Measurements from ENCODE around the gene GNAZ.
"Not testable (repeated sequence)": the region's sequence is repeated elsewhere in the genome, so short reads cannot be mapped to it uniquely, and the experiment has no call there.

GNAZ gene

DNA sequence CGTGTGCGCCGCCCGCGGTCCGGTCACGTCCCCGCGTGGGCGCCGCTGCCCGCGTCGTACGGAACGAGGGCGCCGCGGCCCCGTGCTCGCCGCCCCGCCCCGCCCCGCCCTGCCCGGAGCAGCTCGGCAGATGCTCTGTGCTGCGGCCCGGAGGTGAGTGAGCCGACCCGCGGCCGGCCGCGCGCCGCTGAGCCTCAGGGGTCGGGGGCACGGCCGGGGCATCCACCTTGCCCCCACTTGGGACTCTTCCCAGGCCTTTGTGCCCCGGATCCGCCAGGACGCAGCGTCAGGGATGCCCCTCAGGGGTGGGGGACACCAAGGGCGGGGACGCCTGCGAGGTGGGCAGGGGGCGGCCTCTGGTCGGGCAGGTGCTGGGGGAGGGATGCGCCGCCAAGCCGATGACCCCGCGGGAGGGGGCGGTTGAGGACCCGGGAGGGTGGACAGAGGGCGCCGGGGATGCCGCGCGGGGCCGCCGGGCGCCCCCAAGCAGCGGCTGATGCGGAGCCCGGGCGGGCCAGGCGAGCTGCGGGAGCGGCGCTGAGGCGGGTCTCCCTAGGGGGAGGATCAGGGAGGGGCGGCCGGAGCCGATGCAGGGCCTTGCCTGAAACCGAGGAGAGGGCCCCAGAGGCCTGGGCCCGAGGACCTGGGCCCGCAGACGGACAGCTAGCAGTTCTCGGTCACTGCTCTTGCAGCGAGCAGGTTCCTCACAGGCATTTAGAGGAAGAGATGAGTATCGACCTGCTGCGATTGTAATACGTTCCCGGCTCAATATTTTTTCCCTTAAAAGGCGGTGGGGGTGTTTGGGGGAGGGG is at the start of gene GNAZ:
TSS of gene GNAZ (plus strand) at position 102 of the 812 bp plus-strand sequence. CDS start 25,177 bp downstream, outside the sequence.
- DNase-seq (ENCODE audit: low read depth in 2 of 2): no peak

DNA sequence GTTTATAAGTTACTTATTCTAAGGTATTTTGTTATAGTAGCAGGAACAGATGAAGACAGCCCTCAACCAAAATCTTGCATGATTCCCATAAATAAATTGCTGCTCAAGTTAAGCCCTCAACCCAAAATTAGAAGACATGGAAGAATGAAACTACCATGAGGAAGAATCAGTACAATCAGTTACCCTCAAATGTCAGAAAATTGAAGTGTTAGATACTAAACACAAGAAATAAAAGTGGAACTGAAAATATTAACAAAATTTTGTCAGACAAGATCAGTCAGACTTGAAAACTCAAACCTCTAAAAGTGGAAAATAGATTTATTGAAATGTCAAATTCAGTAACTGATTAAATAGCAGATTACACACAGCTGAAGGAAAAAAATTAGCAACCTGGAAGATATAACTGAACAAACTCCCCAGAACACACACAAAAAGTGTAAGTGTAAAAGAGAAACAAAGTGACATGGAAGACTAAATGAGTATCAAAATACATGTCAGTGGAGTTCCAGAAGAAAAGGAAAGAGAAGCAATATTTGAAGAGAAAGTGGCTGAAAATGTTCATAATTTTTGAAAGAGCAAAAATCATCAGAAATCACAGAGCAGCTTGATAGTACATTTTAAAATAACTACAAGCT is 49.5 kb upstream of the GNAZ start:
- no peak for DNase-seq (ENCODE audit: low read depth in 2 of 2)

DNA sequence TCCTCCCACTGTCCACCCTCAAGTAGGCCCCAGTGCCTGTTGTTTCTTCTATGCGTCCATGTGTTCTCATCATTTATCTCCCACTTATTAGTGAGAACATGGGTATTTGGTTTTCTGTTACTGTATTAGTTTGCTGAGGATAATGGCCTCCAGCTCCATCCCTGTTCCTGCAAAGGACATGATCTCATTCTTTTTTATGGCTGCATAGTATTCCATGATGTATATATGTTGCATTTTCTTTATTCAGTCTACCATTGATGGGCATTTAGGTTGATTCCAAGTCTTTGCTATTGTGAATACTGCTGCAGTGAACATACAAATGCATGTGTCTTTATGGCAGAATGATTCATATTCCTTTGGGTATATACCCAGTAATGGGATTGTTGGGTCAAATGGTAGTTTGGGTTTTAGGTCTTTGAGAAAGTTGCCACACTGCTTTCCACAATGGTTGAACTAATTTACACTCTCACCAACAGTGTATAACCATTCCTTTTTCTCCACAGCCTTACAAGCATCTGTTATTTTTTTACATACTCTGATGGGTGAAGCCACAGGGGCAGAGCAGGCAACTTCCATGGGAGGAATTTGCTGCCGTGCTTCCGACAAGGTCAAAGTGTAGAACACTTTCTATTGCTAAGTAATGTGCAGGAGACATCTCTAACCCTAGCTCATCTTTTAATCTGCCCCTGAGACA is 48.5 kb upstream of the GNAZ start:
- DNase-seq (ENCODE audit: low read depth in 2 of 2): not testable (repeated sequence)

DNA sequence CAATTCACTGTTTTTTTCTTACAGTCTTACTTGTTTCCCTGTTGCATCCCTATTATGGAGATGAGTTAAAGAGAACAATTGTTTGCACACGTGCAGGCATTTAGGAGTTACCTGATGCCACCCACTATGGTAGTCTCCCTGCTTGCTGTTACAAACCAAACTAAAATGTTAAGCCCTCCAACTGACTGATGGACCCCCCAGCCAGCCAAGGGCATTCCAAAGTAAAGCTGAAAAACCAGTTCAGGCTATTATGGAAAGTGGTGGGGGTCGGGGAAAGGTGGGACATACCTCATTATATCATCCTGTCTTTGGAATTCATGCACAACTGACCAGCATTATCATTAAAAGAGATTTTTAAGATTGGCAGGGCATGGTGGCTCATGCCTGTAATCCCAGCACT is 47.0 kb upstream of the GNAZ start:
- no peak for DNase-seq (ENCODE audit: low read depth in 2 of 2)

DNA sequence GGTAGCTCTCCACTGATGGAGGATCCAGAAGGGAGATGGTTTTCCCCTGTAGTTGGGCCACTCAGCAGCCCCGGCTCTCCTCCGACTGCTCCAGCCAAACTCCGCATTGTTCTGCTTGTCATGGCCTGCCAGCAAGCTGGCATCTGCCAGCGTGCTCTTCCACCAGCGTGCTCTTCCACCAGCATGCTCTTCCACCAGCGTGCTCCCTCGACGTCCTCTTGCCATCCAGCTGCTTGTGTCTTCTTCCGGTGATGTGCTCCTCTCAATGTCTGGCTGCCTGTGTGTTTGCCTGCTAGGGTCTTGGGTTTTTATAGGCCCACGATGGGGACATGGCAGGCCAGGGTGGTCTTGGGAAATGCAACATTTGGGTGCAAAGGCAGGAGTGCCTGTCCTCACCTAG is 43.5 kb upstream of the GNAZ start:
- no peak for DNase-seq (ENCODE audit: low read depth in 2 of 2)

DNA sequence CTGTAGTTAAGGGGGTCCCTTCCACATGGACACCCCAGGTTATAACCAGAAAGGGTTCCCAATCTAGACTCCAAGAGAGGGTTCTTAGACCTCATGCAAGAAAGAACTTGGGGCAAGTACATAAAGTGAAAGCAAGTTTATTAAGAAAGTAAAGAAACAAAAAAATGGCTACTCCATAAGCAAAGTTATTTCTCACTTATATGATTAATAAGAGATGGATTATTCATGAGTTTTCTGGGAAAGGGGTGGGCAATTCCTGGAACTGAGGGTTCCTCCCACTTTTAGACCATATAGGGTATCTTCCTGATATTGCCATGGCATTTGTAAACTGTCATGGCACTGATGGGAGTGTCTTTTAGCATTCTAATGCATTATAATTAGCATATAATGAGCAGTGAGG is 42.5 kb upstream of the GNAZ start:
- DNase-seq (ENCODE audit: low read depth in 2 of 2): not testable (repeated sequence)

DNA sequence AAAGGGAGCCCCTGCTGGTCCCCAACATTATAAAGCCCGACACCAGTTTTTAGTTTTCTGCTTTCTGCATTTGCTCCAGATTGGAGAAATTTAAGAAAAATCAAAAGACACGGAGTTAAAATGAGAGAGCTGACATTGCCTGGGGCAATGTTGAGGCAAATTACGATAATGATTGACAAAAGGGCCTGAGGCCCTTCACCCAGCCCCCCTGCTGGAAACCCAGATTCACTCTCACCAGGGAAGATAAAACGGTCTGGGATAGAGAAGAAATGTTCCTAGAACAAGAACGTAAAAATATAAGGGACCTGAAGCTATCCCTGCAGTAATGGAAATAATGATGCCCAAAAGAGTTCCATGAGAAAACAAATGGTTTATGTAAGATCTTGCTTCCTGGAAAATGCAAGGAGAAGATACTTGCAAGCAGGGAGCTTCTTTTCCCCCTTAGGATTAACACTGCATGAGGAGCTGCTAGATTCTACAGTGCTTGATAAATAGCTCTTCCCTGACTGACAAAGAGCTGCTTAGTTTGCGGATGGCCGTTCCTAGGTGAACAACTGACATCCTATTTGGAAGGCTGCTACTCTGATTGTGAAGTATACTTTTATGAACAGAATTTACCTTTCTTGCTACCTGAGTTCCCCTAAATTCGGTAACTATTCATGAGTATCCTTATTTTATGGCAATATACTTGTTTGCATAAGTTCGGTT is 40.6 kb upstream of the GNAZ start:
- no peak for DNase-seq (ENCODE audit: low read depth in 2 of 2)

DNA sequence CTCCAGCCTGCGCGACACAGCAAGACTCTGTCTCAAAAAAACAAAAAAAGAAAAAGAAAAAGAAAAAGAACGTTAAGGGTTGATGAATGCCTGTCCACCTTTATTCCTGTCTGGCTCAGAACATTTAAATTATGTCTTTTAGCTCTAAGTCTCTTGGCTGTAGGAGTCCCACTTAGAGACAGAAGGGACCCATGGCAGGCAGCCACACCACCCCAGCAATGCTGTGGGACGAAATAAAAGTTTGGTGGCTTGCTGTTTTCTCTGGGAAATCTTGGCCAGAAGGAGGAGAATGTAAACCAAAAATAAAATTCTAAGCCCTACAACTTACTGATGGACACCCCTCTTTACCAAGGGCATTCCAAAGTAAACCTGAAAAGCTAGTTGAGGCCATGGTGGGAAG is 38.9 kb upstream of the GNAZ start:
- DNase-seq (ENCODE audit: low read depth in 2 of 2): no peak

DNA sequence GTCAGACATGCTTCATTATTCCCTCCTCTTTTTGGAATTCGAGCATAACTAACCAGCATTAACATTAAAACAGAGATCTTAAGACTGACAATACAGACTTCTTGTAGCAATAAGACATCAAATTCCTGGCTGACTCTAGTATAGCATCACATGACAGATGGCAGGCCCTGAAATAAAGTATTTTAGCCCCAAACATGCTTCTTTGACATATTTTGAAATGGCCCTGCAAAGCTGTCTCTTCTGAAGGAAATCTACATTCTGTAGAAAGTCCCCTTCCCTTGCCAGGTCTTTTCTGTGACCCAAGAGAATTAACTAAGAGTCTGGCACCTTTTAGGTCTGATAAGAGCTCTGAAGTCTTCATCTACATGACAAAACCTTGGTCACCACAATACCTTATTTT is 38.5 kb upstream of the GNAZ start:
- DNase-seq (ENCODE audit: low read depth in 2 of 2): no peak

DNA sequence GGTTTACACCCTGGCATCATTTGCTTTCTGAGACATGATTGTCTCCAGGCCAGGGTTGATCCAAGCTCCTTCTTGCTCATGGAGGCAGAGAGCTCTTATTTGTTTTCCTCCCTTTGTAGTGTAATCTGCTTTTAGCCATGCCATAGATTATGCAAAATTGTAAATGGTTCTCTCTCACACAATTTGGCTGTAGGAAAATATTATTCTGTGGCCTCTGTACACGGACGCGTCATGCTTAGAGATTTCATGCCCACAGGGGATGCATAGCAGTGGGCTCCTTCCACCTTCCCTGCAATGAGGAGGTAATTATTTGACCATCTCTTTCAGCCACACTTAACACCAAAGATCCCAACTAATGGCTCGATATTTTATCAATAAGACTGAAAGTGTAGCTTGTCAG is 37.7 kb upstream of the GNAZ start:
- no peak for DNase-seq (ENCODE audit: low read depth in 2 of 2)

DNA sequence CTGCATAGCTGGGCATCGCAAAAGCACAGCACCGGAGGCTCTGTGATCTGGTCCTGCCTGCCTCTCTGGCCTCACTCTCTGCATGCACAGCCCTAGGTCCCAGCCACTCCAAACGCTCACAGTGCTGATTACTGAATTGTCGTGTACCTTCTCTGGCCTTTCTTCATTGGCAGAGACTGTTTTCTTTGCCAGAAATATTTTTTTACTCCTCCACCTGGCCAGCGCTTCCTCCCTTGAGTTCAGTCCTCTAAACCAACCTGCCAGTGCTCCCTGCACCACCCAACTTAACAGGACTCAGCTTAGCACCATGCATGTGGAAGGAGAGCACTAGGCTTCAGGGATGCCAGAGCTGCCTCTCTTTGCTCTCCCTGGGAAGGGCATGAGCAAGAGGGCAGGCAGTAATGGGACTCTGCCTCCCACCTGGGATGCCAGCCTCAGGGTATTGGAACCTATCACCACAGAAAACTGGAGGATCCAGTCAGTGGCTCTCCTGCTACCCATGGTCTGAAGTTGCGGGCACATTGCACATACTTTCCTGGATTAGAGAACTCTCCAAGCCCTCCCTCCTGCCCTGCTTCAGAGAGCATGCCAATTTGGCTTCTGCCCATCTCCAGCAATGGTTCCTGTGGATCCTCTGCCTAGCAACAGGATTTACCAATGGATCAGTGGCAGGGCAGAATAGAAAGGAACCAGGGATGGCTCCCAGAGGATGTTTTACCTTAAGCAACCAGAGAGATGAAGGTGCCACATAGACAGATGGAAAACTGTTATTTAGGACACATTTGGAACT is 37.0 kb upstream of the GNAZ start:
- DNase-seq (ENCODE audit: low read depth in 2 of 2): no peak

DNA sequence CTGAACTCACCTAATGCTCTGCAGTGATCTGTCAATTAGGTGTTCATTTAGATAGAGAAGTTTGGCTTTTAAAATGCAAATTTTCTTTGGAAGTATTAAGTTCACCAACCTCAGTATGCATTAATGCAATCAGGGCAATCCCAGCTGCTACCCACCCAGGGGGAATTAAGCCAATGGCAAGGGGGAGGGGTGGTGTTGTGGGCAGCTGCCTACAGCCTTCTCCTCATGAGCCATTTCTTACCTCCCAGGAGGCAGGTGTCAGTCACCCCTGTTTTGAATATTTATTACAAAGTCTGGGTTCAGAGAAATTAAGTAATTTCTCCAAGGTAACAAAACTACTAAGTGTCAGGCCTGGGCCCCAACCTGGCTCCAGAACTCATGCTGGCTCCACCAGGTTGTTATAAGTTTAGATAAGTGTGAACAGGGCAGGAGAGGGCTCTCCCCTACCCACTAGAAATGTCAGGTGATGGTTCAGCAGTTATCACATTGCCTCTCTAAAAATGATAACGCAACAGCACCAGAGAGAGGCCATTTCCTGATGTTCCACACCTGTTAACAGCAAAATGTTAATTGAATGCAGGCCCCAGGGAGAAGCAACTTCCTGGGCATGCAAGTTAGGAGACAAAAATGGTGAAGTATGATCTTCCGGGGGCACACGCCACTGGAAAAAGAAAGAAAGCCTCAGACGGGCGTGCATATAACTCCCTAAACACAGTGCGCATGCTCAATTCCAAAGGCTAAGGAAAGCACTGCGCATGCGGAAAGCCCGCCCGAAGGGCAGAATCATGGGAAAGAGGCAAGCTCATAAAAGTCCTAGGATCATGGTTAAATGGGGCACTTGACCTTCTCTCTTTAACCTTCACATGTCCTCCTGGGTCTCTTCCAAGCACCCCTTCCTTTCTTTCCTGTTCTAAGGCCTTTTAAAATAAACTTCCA is 35.4 kb upstream of the GNAZ start:
- DNase-seq (ENCODE audit: low read depth in 2 of 2): no peak

DNA sequence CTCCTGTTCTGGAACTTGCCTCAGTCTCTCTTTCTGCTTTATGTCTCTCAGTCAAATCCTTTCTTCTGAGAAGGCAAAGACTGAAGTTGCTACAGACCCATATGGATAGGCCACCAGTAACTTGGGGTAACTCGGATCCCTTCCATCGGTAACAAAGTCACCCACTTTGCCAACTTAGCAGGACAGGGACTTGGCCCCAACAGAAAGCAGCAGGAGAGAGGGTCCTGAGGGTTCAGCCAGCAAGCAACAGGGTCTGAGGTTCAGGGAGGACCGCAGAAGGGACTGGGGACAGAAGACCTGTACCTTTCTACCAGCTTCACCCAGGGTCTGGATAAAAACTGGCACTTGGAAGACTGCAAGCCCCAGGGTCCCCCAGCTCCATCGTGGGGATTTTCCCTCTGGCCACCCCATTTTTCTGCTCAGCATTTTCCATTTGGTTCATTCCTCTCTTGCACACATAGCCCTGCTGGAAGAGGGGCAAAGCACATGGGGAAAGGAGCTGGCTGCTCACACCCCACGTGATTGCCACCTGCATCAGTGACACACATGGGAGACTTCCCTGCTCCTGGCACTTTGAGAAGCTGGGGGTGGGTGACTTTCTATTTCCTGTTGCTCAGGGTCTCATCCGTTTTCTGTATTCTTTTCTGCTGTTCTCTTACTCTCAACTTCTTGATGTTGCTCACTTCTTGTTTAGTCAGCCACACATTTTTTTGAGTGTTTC is 34.6 kb upstream of the GNAZ start:
- DNase-seq (ENCODE audit: low read depth in 2 of 2): no peak

DNA sequence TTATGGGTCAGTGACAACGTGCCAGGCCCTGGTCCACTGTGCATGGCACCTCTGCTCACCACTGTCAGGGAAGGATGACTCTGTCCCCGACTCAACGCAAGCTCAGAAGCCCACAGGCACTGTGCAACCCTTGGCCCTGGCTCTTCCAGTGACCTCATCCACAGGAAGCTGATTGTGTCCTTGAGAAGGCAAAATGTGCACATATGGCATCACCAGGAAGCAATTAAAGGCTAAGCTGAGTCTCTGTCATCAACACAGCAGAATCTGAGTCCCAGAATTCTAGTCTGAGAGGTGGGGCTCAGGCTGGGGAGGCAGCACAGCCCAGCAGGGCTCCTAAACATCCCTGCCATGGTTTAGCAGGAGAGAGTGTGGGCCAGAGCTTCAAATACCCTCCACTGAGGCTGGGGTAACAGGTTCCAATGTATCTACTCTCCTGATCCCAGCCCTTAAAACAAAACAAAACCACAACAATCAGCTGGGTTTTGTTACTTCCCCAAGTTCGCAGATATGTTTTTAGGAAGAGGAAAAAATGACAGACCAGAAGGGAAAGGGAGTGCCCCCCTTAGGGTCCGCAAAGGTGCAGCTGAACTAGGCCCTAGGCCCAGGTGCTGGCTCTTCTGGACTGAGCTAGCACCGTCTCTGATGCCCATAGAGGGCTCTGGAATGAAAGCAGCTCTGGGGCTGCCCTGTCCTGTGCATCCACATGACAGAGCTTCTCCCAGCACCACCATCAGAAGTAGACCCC is 33.5 kb upstream of the GNAZ start:
- no peak for DNase-seq (ENCODE audit: low read depth in 2 of 2)

DNA sequence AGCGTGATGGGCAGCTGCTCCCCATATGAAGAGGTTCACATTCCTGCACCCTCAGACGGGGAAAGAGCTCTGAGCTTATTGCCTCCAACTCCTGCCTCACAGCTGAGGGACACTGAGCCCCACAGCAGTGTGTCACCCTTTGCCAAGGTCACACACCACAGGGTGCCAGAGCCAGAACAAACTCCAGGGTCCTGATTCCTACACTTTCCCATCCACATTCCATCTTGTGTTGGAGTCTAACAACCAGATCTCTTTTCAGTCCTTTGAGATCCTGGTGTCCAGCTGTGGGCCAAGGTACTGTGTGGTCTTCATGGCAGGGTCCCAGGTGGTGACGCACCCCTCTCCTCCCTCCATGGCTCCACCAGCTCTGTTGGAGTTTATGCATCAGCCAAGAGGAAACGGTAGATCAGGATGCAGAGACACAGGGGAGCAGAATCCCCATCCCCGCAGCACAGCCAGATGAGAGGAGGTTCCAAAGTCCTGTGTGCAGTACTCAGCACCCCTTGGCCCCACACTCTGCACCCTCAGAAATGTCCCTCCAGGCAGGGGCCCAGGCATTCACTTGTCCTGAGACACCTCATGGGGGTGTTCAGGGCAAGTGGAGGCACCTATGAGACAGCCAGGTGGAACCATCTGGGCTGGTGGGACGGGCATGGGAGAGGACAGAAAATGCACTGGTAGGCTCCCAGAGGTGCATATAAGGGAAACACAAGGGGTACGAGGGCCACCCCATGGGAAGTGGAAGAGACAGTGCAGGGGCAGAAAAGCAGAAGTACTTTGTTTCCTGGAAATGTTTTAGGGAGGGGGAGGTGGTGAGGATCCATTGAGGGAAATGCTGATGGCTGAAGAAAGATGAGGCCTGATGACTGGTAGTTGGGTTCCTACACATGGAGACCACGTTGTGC is 32.6 kb upstream of the GNAZ start:
- DNase-seq (ENCODE audit: low read depth in 2 of 2): no peak

DNA sequence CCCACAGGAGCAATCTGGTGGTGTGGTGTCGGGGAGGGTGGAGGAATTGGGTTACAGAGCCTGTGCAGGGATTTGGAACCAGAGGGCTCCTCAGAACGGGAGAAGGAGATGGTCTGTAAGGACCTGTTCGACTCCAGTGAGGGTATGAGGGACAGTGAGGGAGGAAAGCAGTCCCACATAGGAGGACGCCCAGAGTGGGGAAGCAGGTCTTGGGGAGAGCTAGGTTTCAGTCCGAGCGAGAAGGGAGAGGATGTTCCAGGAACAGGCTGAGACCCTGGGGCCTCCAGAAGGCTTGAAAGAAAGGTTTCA is 32.0 kb upstream of the GNAZ start:
- no peak for DNase-seq (ENCODE audit: low read depth in 2 of 2)

DNA sequence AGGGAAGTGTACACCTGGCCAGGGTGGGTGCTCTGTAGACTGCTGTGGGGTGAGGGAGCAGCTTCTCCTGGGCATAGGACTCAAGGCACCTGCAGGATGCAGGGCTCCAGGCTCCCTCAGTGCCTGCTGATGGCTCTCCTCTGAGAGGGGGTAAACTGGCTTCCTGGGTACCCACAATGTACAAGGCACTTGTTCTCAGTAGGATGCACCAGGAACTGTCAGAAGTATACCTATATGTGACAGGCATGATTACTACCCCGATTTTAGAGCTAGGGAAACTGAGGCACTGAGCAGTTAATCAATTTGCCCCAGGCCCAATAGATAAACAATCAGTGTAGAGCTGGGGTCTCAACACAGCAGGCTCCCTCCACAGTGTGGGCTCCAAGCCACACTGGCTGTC is 31.4 kb upstream of the GNAZ start:
- no peak for DNase-seq (ENCODE audit: low read depth in 2 of 2)

DNA sequence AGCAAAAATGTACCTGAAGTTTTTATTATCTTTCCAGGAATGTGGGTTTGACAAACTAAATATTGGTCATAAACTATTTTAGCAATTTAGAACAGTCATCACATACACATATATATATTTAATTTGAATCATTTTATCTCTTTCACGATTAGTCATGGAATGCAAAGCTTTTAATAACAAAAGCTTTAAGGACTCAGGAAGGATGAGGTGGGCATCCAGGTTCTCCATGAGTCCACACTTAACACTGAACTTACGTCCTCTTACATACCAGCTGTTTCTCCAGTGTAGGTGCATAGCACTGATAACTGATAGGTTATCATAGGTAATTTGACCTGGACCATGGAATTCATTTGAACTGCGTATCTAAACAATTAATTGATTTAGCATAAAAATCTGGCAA is 28.1 kb upstream of the GNAZ start:
- DNase-seq (ENCODE audit: low read depth in 2 of 2): no peak

All from stimulated activated CD8-positive, alpha-beta memory T cell treated with anti-CD3 and anti-CD28 coated beads, Interleukin-2, amount 100 ng/mL, for 1 hour (primary cell).